Neural cell (in vitro differentiated cells): Measurements from ENCODE around the gene FAM174C. TPM values are rescaled to one million over a fixed set of nuclear protein-coding genes. Genes with fewer than 3 reads are reported as not detected.
"Not testable (repeated sequence)": the region's sequence is repeated elsewhere in the genome, so short reads cannot be mapped to it uniquely, and the experiment has no call there.

ENCODE experiments used
- H2AFZ ChIP-seq: fragments of 200-600, 300-800 bp; sonication (generic), shearing (Covaris generic); 2 replicates; pipeline ENCODE4 v1.6.0; 2014; ENCODE audit warnings: low read depth, mild to moderate bottlenecking, antibody characterized with exemption, low read length, moderate library complexity
- H3F3A ChIP-seq: fragments of 200-600 bp; shearing (Covaris generic); 2 replicates; pipeline ENCODE4 v1.6.1; 2016; ENCODE audit warnings: mild to moderate bottlenecking, moderate library complexity, mixed read lengths, antibody characterized with exemption, low read length; ENCODE audit not compliant: insufficient read depth, poor library complexity, severe bottlenecking
- H3K27ac ChIP-seq: fragments of 200-600, 300-800 bp; sonication (generic), shearing (Covaris generic); 2 replicates; pipeline ENCODE4 v1.5.1; 2014; ENCODE audit warnings: mild to moderate bottlenecking, low read length, moderate library complexity
- H3K27me3 ChIP-seq: fragments of 300-800, 200-600 bp; sonication (generic), shearing (Covaris generic); 2 replicates; pipeline ENCODE4 v1.6.0; 2014; ENCODE audit warnings: mild to moderate bottlenecking, low read depth, low read length, moderate library complexity; ENCODE audit not compliant: insufficient read depth
- H3K36me3 ChIP-seq: fragments of 300-800, 200-600 bp; sonication (generic), shearing (Covaris generic); 2 replicates; pipeline ENCODE4 v1.5.1; 2014; ENCODE audit warnings: mild to moderate bottlenecking, antibody characterized with exemption, low read length, moderate library complexity; ENCODE audit not compliant: insufficient read depth
- H3K4me2 ChIP-seq: fragments of 300-800, 200-600 bp; sonication (generic), shearing (Covaris generic); 2 replicates; pipeline ENCODE4 v1.6.0; 2014; ENCODE audit warnings: mild to moderate bottlenecking, low read length
- H3K4me3 ChIP-seq: fragments of 300-800, 200-600 bp; sonication (generic), shearing (Covaris generic); 2 replicates; pipeline ENCODE4 v1.5.1; 2014; ENCODE audit warnings: mild to moderate bottlenecking, low read length, moderate library complexity
- H3K79me2 ChIP-seq: fragments of 200-600 bp; shearing (Covaris generic); replicated peaks from 2 replicates; pipeline ENCODE4 v1.6.0; 2014; ENCODE audit warnings: mild to moderate bottlenecking, low read length, moderate library complexity; ENCODE audit not compliant: insufficient read depth
- H3K9ac ChIP-seq: fragments of 300-800, 200-600 bp; sonication (generic), shearing (Covaris generic); 2 replicates; pipeline ENCODE4 v1.6.1; 2016; ENCODE audit warnings: mild to moderate bottlenecking, low read length, mixed read lengths
- H3K9me2 ChIP-seq: fragments of 200-600 bp; shearing (Covaris generic); 2 replicates; pipeline ENCODE4 v1.6.1; 2016; ENCODE audit warnings: mild to moderate bottlenecking, low read length, mixed read lengths; ENCODE audit not compliant: insufficient read depth
- H3K9me3 ChIP-seq: fragments of 200-600, 300-800 bp; sonication (generic), shearing (Covaris generic); 2 replicates; pipeline ENCODE4 v1.6.1; 2016; ENCODE audit warnings: mild to moderate bottlenecking, mixed run types, low read length, moderate library complexity, mixed read lengths
- H4K20me1 ChIP-seq: fragments of 200-600 bp; shearing (Covaris generic); 2 replicates; pipeline ENCODE4 v1.6.1; 2016; ENCODE audit warnings: mild to moderate bottlenecking, mixed run types; ENCODE audit not compliant: insufficient read depth
- EP300 ChIP-seq: fragments of 450-650 bp; conservative IDR thresholded peaks from 2 replicates; pipeline ENCODE4 v1.6.1; 2014; ENCODE audit warnings: antibody characterized with exemption, mild to moderate bottlenecking, moderate library complexity; ENCODE audit not compliant: poor library complexity, severe bottlenecking
- EZH2 ChIP-seq: fragments of 200-600, 300-800 bp; shearing (Covaris generic), sonication (generic); IDR thresholded peaks from 2 replicates; pipeline ENCODE4 v1.6.1; 2014; ENCODE audit warnings: antibody characterized with exemption, low read length, borderline replicate concordance, mild to moderate bottlenecking; ENCODE audit not compliant: insufficient read depth, poor library complexity, severe bottlenecking
- MXI1 ChIP-seq: fragments of 450-650 bp; conservative IDR thresholded peaks from 2 replicates; pipeline ENCODE4 v1.6.1; 2014; ENCODE audit warnings: antibody characterized with exemption, mild to moderate bottlenecking; ENCODE audit not compliant: poor library complexity, severe bottlenecking
- POLR2AphosphoS5 ChIP-seq: IDR thresholded peaks from 2 replicates; pipeline ENCODE4 v1.6.1; 2012
- RAD21 ChIP-seq: fragments of 450-650 bp; conservative IDR thresholded peaks from 2 replicates; pipeline ENCODE4 v1.6.1; 2014; ENCODE audit warnings: antibody characterized with exemption, mild to moderate bottlenecking, moderate library complexity
- SMC3 ChIP-seq: fragments of 450-650 bp; conservative IDR thresholded peaks from 2 replicates; pipeline ENCODE4 v1.6.1; 2014; ENCODE audit warnings: antibody characterized with exemption, mild to moderate bottlenecking, moderate library complexity; ENCODE audit not compliant: poor library complexity
- TAF1 ChIP-seq: IDR thresholded peaks from 2 replicates; pipeline ENCODE4 v1.6.1; 2012; ENCODE audit warnings: low read depth
- polyA plus RNA-seq: library from polyadenylated mRNA; depleted of rRNA; stranded (reverse); fragments of >200 nt; gene quantifications from 2 replicates; pipeline ENCODE4 v1.2.3, GENCODE V29; 2014
- TF ChIP-seq, protein P1 (sequence below): fragments of 450-650 bp; IDR thresholded peaks from 2 replicates; pipeline ENCODE4 v1.5.1; 2014; ENCODE audit warnings: antibody characterized with exemption, mild to moderate bottlenecking, moderate library complexity; ENCODE audit not compliant: poor library complexity, severe bottlenecking
- TF ChIP-seq, protein P2 (sequence below): IDR thresholded peaks from 2 replicates; pipeline ENCODE4 v1.6.1; 2012; ENCODE audit warnings: borderline replicate concordance

Gene FAM174C
- polyA plus RNA-seq, 1 donor from 2014 or later: 28.4 TPM

DNA sequence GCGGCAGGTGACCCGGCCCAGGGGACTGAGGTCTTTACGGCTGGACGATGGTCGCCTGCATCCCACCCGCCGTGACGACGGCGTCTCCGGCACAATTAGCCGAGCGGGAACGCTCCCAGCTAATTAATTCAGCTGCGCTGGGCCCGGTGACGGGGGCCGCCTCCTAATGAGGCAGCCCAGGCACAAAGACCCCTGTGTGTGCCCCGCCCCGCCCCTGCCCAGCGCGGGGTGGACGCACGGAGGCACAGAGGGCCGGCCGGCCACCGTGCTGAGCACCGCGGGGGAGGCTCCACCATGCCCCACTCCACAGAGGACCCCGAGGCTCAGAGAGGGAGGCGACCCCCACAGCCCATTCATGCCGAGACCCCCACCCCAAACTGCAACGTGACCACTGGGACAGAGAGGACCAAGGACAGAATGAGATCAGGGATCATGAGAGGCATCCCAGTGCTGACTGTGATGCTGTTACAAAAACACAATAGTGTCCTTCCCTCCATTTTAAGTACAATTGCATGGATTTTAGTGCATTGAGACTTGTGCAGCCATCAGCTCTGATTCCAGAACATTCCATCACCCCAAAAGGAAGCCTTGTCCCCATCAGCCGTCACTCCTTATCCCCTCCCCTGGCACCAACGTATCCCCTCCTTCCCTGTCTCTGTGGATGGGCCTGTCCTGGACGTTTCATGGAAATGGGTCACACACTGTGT is 27.4 kb downstream of the FAM174C start:
- H2AFZ ChIP-seq: no peak overlapping the region
- H3K27me3 ChIP-seq: no peaks in the 10 kb centered on the region
- TF ChIP-seq, protein P1, sequence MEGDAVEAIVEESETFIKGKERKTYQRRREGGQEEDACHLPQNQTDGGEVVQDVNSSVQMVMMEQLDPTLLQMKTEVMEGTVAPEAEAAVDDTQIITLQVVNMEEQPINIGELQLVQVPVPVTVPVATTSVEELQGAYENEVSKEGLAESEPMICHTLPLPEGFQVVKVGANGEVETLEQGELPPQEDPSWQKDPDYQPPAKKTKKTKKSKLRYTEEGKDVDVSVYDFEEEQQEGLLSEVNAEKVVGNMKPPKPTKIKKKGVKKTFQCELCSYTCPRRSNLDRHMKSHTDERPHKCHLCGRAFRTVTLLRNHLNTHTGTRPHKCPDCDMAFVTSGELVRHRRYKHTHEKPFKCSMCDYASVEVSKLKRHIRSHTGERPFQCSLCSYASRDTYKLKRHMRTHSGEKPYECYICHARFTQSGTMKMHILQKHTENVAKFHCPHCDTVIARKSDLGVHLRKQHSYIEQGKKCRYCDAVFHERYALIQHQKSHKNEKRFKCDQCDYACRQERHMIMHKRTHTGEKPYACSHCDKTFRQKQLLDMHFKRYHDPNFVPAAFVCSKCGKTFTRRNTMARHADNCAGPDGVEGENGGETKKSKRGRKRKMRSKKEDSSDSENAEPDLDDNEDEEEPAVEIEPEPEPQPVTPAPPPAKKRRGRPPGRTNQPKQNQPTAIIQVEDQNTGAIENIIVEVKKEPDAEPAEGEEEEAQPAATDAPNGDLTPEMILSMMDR: no peak
- TF ChIP-seq RAD21: no peak
- TF ChIP-seq TAF1: no peak
- TF ChIP-seq MXI1: no peak
- TF ChIP-seq SMC3: no peak
- TF ChIP-seq POLR2AphosphoS5: no peak
- TF ChIP-seq, protein P2, sequence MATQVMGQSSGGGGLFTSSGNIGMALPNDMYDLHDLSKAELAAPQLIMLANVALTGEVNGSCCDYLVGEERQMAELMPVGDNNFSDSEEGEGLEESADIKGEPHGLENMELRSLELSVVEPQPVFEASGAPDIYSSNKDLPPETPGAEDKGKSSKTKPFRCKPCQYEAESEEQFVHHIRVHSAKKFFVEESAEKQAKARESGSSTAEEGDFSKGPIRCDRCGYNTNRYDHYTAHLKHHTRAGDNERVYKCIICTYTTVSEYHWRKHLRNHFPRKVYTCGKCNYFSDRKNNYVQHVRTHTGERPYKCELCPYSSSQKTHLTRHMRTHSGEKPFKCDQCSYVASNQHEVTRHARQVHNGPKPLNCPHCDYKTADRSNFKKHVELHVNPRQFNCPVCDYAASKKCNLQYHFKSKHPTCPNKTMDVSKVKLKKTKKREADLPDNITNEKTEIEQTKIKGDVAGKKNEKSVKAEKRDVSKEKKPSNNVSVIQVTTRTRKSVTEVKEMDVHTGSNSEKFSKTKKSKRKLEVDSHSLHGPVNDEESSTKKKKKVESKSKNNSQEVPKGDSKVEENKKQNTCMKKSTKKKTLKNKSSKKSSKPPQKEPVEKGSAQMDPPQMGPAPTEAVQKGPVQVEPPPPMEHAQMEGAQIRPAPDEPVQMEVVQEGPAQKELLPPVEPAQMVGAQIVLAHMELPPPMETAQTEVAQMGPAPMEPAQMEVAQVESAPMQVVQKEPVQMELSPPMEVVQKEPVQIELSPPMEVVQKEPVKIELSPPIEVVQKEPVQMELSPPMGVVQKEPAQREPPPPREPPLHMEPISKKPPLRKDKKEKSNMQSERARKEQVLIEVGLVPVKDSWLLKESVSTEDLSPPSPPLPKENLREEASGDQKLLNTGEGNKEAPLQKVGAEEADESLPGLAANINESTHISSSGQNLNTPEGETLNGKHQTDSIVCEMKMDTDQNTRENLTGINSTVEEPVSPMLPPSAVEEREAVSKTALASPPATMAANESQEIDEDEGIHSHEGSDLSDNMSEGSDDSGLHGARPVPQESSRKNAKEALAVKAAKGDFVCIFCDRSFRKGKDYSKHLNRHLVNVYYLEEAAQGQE: no peak
- TF ChIP-seq EP300: no peak
- no peak for TF ChIP-seq EZH2
- no peak overlapping the region for H3K9ac ChIP-seq
- no peak overlapping the region for H3K4me3 ChIP-seq
- H4K20me1 ChIP-seq: no peaks in the 10 kb centered on the region
- H3F3A ChIP-seq: no peaks in the 10 kb centered on the region
- no peak overlapping the region for H3K27ac ChIP-seq
- H3K4me2 ChIP-seq: no peak overlapping the region
- no peaks in the 10 kb centered on the region for H3K36me3 ChIP-seq
- H3K9me3 ChIP-seq: no peaks in the 10 kb centered on the region
- no peaks in the 10 kb centered on the region for H3K79me2 ChIP-seq
- H3K9me2 ChIP-seq: no peaks in the 10 kb centered on the region

DNA sequence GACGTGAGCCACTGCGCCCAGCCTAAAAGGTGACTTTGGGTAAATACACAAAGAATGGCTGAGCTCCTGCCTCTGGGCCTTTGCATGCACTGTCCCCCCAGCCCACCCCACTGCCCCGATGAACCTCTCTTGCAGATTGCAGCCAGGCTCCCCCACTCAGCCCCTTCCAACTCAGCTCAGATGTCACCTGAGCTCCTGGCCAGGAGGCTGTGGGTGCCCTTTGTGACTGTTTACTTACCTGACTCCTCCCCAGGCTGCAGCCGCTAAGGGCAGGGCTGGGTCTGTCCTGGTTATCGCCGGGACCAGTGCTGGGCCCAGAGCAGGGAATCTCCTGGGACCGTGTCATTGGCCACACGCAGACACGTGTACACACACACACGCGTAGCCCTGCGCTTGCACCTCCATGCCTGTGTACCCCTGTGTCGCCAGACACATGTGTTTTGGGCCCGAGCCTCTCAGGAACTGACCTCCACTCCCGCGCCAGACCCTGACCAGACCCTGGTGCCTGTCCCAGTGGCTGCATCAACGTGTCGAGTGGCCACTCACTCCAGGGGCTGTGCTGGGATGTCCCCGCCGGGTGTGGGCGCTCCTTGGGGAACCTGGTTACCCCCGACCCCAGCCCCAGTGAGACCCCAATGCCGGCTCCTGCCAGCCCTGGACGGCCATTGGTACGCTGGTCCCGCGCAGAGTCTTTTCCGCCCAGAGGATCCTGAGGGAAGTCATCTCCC is 29.0 kb downstream of the FAM174C start:
- no peak overlapping the region for H2AFZ ChIP-seq
- H3F3A ChIP-seq: no peaks in the 10 kb centered on the region
- no peaks in the 10 kb centered on the region for H4K20me1 ChIP-seq
- H3K4me3 ChIP-seq: no peak overlapping the region
- no peaks in the 10 kb centered on the region for H3K27me3 ChIP-seq
- H3K27ac ChIP-seq: no peak overlapping the region
- no peak overlapping the region for H3K4me2 ChIP-seq
- H3K36me3 ChIP-seq: no peaks in the 10 kb centered on the region
- no peaks in the 10 kb centered on the region for H3K79me2 ChIP-seq
- H3K9me2 ChIP-seq: no peaks in the 10 kb centered on the region
- H3K9ac ChIP-seq: no peak overlapping the region
- TF ChIP-seq, protein P1: no peak
- TF ChIP-seq MXI1: no peak
- no peak for TF ChIP-seq RAD21
- TF ChIP-seq EP300: no peak
- TF ChIP-seq POLR2AphosphoS5: no peak
- no peak for TF ChIP-seq TAF1
- TF ChIP-seq EZH2: no peak
- H3K9me3 ChIP-seq: no peaks in the 10 kb centered on the region

DNA sequence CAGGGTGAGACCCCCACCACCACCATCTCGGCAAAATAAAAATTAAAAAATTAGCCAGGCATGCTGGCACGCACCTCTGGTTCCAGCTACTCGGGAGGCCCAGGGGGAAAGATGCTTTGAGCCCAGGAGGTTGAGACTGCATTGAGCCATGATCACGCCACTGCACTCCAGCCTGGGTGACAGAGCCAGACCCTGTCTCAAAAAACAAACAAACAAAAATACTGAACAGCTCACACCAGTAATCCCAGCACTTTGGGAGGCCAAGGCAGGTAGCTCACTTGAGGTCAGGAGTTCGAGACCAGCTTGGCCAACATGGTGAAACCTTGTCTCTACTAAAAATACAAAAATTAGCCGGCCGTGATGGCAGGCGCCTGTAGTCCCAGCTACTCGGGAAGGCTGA is 30.0 kb downstream of the FAM174C start:
- not testable (repeated sequence) for H3F3A ChIP-seq, H3K27me3 ChIP-seq, H3K9ac ChIP-seq, H3K36me3 ChIP-seq, H3K9me2 ChIP-seq, H3K4me2 ChIP-seq, H2AFZ ChIP-seq, H3K4me3 ChIP-seq, H3K9me3 ChIP-seq, H3K79me2 ChIP-seq, H4K20me1 ChIP-seq, H3K27ac ChIP-seq
